Endodermal cell (in vitro differentiated cells): ENCODE measurements around the gene ZNF211. TPM values are rescaled to one million over a fixed set of nuclear protein-coding genes. Genes with fewer than 3 reads are reported as not detected.

Source experiments
- DNase-seq: peaks from one replicate; pipeline ENCODE4 v3.0.0-alpha.2; 2017
- H3K27ac ChIP-seq: 2 replicates; pipeline ENCODE4 v1.5.1; 2013; ENCODE audit warnings: mild to moderate bottlenecking, low read depth, low read length, moderate library complexity
- H3K27me3 ChIP-seq: 2 replicates; pipeline ENCODE4 v1.6.1; 2013; ENCODE audit warnings: mild to moderate bottlenecking, low read length, moderate library complexity; ENCODE audit not compliant: insufficient read depth, control insufficient read depth, poor library complexity, severe bottlenecking
- H3K36me3 ChIP-seq: 2 replicates; pipeline ENCODE4 v1.7.0; 2013; ENCODE audit warnings: mild to moderate bottlenecking, low read length, moderate library complexity; ENCODE audit not compliant: control insufficient read depth, insufficient read depth
- H3K4me1 ChIP-seq: one replicate; pipeline ENCODE4 v1.7.0; 2013; ENCODE audit warnings: low read length; ENCODE audit not compliant: control insufficient read depth, insufficient read depth
- H3K4me3 ChIP-seq: 2 replicates; pipeline ENCODE4 v1.5.1; 2013; ENCODE audit warnings: mild to moderate bottlenecking, low read length, moderate library complexity
- H3K9ac ChIP-seq: 2 replicates; pipeline ENCODE4 v1.6.1; 2013; ENCODE audit warnings: mild to moderate bottlenecking, low read length, moderate library complexity; ENCODE audit not compliant: poor library complexity, severe bottlenecking; ENCODE audit errors: extremely low read depth
- H3K9me3 ChIP-seq: 2 replicates; pipeline ENCODE4 v1.6.1; 2013; ENCODE audit warnings: mild to moderate bottlenecking, low read length, moderate library complexity; ENCODE audit not compliant: control insufficient read depth
- H3K27ac Mint-ChIP-seq: 2 replicates; pipeline ENCODE4 v1.8.0; 2020; ENCODE audit warnings: mixed read lengths
- H3K27me3 Mint-ChIP-seq: 2 replicates; pipeline ENCODE4 v1.8.0; 2021; ENCODE audit warnings: mild to moderate bottlenecking, mixed read lengths; ENCODE audit not compliant: insufficient read depth
- H3K36me3 Mint-ChIP-seq: 2 replicates; pipeline ENCODE4 v1.8.0; 2020; ENCODE audit warnings: low read depth, mixed read lengths
- H3K4me1 Mint-ChIP-seq: 2 replicates; pipeline ENCODE4 v1.8.0; 2020; ENCODE audit warnings: mixed read lengths
- H3K4me3 Mint-ChIP-seq: 2 replicates; pipeline ENCODE4 v1.8.0; 2020; ENCODE audit warnings: mild to moderate bottlenecking, moderate library complexity, mixed read lengths
- H3K9me3 Mint-ChIP-seq: 2 replicates; pipeline ENCODE4 v1.8.0; 2020; ENCODE audit warnings: mild to moderate bottlenecking, mixed read lengths
- CTCF ChIP-seq: fragments of 200-600 bp; sonication (generic); conservative IDR thresholded peaks from 2 replicates; pipeline ENCODE4 v1.5.0; 2021; ENCODE audit warnings: antibody characterized with exemption, mild to moderate bottlenecking
- WGBS, 2 experiments: methylation state at CpG; one replicate each; pipeline versions ENCODE4 v1.1.5 to v1.1.7; 2013; ENCODE audit warnings: missing lambda C conversion rate in 2 of 2, mixed read lengths in 1 of 2; ENCODE audit not compliant: insufficient coverage in 1 of 2, insufficient read length in 1 of 2; 5-methylcytosine and 5-hydroxymethylcytosine counted together
- total RNA-seq, 2 donors: library from RNA; stranded (reverse); fragmentation: NEBNext Ultra II Directional in 1 of 2; extraction: Animal tissue kit (Norgen Biotek cat#: 25700) in 1 of 2; gene quantifications; 2 replicates in 1 of 2; 3 replicates in 1 of 2; pipeline ENCODE4 v1.2.1, GENCODE V29; 2021

The ZNF211 gene
- total RNA-seq, 2 donors from 2014 or later = 17.4 to 20.7 TPM

DNA sequence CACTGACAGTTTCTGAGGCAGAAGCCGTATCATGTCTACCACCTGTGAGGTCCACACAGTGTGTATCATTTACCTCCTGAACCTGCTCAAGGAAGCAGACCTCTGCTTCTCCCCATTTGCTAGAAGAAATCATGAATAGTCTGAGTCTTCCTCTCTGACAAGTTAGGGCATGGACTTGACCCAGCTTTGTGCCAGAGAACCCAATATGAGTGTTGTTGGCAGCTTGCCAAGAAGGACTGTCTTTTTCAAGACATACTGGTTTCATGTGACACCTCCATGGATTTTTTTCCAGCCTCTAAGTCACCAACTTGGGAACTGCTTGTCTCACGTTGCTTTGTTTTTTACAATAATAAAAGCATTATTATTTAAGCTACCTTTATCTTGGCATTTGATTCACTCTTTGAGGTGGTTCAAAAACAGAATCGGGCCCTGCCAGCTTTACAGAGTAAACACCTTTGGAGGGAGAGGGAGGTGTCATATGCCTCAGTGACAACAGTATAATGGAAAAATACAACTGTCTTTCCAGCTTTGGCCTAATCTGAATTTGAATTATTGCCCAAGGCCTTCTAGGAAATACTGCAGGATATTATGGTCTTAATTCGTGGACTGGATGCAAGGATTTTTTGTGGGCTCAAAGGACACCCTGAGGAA, 9.6 kb downstream of the ZNF211 start:
- DNase-seq = no peak
- Mint-ChIP-seq H3K4me3 (no peak overlapping the region), H3K27me3 (no peaks in the 10 kb centered on the region), H3K36me3 (peaks cover 65% of the 10 kb centered on the region), H3K4me1 (no peaks in the 10 kb centered on the region), H3K27ac (no peak overlapping the region), H3K9me3 (peaks cover 69% of the 10 kb centered on the region)
- H3K27ac ChIP-seq = no peak overlapping the region
- WGBS, 2 experiments = 92 to 96% methylated on average over 2 to 4 of the region's 4 CpGs
- no peak for TF ChIP-seq CTCF
- H3K4me1 ChIP-seq = no peaks in the 10 kb centered on the region
- no peak overlapping the region for H3K9ac ChIP-seq
- H3K4me3 ChIP-seq = no peak overlapping the region
- H3K9me3 ChIP-seq = peaks cover 44% of the 10 kb centered on the region
- H3K36me3 ChIP-seq = peaks cover 54% of the 10 kb centered on the region
- H3K27me3 ChIP-seq = no peaks in the 10 kb centered on the region

GRCh38 chr19:57643734-57644133, 10.8 kb downstream of the ZNF211 start:
- H3K9me3 Mint-ChIP-seq = peaks cover 57% of the 10 kb centered on the region

DNA sequence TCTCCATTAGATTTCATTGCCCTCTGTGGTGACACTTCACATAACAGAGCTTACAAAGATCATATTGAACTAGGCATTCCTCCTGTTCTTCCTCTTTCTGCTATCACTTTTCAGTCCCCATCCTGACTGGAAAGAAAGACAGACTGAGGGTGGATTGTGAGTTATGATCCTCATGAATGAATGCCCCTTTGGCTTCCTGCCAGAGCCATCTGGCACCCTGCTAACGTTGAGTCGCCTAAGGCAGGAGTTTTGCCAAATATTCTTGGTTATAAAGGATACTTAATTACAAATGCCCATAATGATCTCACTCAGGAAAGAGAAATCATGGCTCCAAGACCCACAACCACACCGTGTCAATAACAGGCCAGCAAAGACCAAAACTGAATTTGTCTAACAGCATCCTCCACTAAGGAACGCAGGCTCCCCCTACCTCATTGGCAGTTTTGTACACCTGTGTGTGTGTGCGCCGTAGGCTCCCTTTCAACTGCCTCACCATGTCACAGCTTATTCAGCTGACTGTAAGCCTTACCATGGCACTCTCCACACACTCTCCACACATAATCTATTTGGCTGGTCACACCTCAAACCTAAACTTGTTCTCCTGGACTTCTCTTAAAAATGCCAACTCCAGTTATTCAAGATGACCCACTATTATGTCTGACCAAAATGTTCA, 15.5 kb downstream of the ZNF211 start:
- peaks cover under 1% of the 10 kb centered on the region for H3K9me3 ChIP-seq
- no peak overlapping the region for H3K9ac ChIP-seq
- TF ChIP-seq CTCF = no peak
- Mint-ChIP-seq H3K4me1 (peaks cover 5% of the 10 kb centered on the region), H3K9me3 (peaks cover 18% of the 10 kb centered on the region), H3K36me3 (peaks cover 6% of the 10 kb centered on the region), H3K27ac (no peak overlapping the region), H3K27me3 (peaks cover 20% of the 10 kb centered on the region), H3K4me3 (no peak overlapping the region)
- no peak for DNase-seq
- H3K27me3 ChIP-seq = peaks cover under 1% of the 10 kb centered on the region
- no peak overlapping the region for H3K4me3 ChIP-seq
- H3K27ac ChIP-seq = no peak overlapping the region
- no peaks in the 10 kb centered on the region for H3K36me3 ChIP-seq
- H3K4me1 ChIP-seq = no peaks in the 10 kb centered on the region
- 60 to 85% methylated on average over 3 to 6 of the region's 6 CpGs for WGBS, 2 experiments

More at GRCh38 chr19:57643734-57644133, 10.8 kb downstream of the ZNF211 start:
- Histone ChIP-seq H3K4me1 (no peaks in the 10 kb centered on the region), H3K27me3 (no peaks in the 10 kb centered on the region), H3K4me3 (no peak overlapping the region), H3K36me3 (peaks cover 44% of the 10 kb centered on the region), H3K9ac (no peak overlapping the region), H3K27ac (no peak overlapping the region), H3K9me3 (peaks cover 31% of the 10 kb centered on the region)
- Mint-ChIP-seq H3K36me3 (peaks cover 54% of the 10 kb centered on the region), H3K4me1 (no peaks in the 10 kb centered on the region), H3K27ac (no peak overlapping the region), H3K4me3 (no peak overlapping the region), H3K27me3 (peaks cover 7% of the 10 kb centered on the region)
- DNase-seq = no peak
- TF ChIP-seq CTCF = no peak
